ENCODE results near the gene CLEC18C.
"Not testable (repeated sequence)": the region's sequence is repeated elsewhere in the genome, so short reads cannot be mapped to it uniquely, and the experiment has no call there.

Gene CLEC18C

DNA sequence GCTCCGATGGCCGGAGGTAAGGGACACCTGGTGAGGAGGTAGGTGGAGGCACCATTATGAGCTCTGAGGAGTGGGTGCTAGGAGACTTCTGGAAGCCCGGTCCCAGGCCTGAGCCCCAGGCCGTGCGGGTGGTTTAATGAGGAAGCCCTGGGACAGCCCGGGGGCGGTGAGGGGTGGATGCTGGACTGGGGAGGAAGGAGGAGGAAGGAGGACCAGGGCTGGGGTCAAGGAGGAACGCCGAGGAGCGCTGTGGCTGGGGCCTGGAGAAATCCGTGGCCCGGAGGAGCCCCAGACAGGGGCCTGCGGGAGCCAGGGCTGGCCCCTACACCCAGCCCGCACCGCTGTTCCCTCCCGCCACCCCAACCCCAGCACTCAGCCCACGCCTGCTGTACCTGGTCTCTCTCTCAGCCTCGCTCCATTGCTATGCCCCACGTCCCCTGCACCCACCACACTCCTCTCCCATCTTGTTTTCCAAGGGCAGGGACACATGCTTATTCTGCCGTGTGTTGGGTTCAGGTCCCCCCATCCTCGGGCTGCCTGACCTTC lies 873 bp downstream of the CLEC18C start:
- H3K9ac ChIP-seq (ENCODE audit: low read depth, low read length); H3K9me3 ChIP-seq (ENCODE audit: control insufficient read depth, insufficient read depth, low read length): not testable (repeated sequence)

DNA sequence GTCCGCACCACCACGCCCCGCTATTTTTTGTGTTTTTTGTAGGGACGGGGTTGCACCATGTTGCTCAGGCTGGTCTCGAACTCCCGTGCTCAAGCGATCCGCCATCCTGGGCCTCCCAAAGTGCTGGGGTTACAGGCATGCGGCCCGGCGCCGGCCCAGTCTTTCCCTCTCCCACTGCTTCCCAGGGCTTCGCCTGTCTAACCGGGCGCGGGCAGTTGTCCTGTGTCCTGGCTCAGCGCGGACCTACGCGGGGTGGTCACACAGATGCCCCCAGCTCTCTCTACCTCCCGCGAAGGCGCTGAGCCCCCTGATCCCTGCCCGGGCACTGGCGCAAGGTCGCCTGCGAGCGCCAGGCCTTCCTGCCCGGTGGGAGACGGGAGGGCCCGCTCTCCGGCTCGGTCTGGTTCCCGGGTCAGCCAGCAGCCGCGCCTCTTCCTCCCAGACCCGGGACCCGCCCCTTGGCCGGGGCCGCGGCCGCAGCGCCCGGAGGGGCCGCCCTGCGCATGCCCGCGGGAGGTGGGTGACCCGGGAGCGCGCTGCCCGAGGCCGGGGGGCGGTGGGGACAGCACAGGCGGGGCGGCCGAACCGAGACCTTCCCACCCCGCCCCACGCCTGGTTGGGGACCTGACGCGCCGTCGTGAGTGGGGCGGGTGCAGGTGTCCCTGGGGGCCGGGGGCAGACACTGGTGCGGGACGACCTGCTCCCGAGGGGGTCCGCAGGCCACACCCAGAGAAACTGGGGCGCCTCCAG lies 14.4 kb downstream of the CLEC18C start:
- H3K4me1 ChIP-seq (ENCODE audit: insufficient read depth, low read length); H3K36me3 ChIP-seq (ENCODE audit: insufficient read depth, low read length); H3K9me3 ChIP-seq (ENCODE audit: control insufficient read depth, insufficient read depth, low read length): not testable (repeated sequence)
- H3K9ac ChIP-seq (ENCODE audit: low read depth, low read length), result peak overlapping the region; percentile 36; the same call in 1 of the 2 replicates

More for the DNA sequence above, 873 bp downstream of the CLEC18C start:
- not testable (repeated sequence) for H3K4me1 ChIP-seq (ENCODE audit: insufficient read depth, low read length); H3K36me3 ChIP-seq (ENCODE audit: insufficient read depth, low read length)

DNA sequence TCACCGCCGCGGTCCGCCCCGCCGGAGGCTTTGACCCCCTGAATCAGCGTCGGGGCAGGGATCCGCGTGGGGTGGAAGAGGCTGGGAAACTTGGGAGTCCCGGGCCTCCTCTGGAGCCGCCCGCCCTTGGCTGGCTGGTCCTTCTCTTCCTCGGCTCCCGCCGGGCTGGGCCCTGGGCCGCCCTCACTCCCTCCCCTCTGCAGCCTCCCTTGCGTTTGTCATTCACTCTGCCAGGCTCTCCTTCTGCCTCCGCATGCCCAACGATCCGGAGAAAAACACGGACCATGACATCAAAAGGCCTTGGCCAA lies 15.0 kb downstream of the CLEC18C start:
- H3K4me1 ChIP-seq (ENCODE audit: insufficient read depth, low read length); H3K9me3 ChIP-seq (ENCODE audit: control insufficient read depth, insufficient read depth, low read length); H3K36me3 ChIP-seq (ENCODE audit: insufficient read depth, low read length): not testable (repeated sequence)
- peak overlapping the region; percentile 36; the same call in 1 of the 2 replicates for H3K9ac ChIP-seq (ENCODE audit: low read depth, low read length)

DNA sequence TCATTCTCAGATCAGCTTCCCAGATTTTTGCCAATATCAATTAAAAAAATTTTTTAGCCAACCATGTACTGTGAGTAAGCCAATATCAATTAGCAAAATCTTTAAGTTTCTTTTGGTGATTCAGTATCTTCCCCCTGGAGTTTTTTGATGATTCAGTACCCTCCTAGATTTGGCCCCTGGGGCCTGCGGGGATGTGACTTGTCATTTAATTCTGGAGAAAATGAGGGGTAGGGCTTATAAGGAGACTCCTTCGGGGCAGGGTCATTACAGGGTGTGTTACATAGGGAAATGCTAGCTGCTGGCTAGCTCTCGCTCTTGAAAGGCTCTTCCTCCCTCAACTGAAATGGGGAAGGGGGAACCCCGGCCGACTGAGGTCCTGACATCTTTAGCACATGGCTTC lies 17.0 kb downstream of the CLEC18C start:
- not testable (repeated sequence) for H3K9me3 ChIP-seq (ENCODE audit: control insufficient read depth, insufficient read depth, low read length); H3K36me3 ChIP-seq (ENCODE audit: insufficient read depth, low read length); H3K4me1 ChIP-seq (ENCODE audit: insufficient read depth, low read length)

DNA sequence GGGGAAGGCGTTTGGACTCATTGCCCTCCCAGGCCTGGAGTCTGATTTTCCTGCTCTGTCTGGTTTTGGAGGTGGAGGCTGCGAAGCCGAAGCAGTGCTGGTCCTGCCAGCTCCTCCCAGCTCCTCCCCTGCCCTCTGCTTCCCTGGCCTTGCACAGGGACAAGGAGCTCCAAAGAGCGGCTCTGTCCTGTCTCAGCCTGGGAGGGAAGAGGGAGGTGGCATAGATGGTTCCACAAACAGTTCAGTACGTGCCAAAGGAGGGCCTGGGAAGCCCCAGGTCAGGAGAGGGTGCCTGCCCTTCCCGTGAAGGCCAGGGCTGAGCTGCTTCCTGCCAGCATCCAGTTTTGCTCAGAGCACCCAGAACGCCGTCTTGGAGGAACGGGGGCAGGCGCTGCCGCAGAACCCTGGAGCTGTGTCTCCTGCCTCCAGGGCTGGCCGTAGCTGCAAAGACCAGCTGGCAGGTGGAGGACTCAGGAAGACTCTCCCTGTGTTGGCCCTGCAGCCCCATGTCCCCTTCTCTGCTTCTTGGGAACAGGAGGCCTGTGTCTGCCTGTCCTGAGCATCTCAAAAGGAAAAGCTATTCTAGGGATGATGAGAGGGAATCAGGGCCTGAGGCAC lies 23.2 kb downstream of the CLEC18C start:
- H3K9me3 ChIP-seq (ENCODE audit: control insufficient read depth, insufficient read depth, low read length); H3K36me3 ChIP-seq (ENCODE audit: insufficient read depth, low read length); H3K4me1 ChIP-seq (ENCODE audit: insufficient read depth, low read length); H3K9ac ChIP-seq (ENCODE audit: low read depth, low read length): not testable (repeated sequence)

More for the DNA sequence above, 17.0 kb downstream of the CLEC18C start:
- not testable (repeated sequence) for H3K9ac ChIP-seq (ENCODE audit: low read depth, low read length)

DNA sequence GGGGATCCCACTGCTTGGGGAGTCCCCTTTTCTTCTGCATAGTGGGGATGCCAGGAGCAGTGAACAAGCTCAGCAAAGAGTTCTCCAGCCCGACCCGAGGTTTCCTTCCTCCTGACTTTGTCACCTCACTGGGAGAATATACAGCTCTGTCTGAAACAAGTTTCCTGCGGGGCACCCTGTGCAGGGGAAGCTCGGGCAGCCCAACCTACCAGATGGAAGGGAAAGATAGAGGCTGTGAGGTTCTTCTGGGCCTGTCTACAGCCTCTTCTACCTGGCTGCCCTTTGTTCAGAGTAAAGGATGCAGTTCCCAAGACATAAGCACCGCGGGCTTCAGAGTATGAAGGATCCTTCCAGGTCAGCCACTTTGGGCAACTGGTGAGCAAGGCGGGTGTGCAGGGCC lies 24.0 kb downstream of the CLEC18C start:
- not testable (repeated sequence) for H3K36me3 ChIP-seq (ENCODE audit: insufficient read depth, low read length); H3K9me3 ChIP-seq (ENCODE audit: control insufficient read depth, insufficient read depth, low read length); H3K9ac ChIP-seq (ENCODE audit: low read depth, low read length); H3K4me1 ChIP-seq (ENCODE audit: insufficient read depth, low read length)

DNA sequence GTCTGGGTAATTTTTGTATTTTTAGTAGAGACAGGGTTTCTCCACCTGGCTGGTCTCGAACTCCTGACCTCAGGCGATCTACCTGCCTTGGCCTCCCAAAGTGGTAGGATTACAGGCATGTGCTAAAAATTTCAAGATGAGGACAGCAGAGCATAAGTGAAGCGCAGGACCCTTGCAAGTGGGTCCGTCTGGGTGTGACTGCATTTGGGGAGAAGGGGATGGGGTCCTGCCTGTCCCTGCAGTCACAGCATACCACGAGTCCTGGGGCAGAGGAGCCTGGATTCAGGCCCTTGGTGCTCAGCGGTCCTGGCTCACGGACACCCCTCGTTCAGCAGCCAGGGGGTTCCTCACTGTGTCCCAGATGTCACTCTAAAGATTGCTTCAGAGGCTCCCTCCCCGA lies 24.6 kb downstream of the CLEC18C start:
- H3K9me3 ChIP-seq (ENCODE audit: control insufficient read depth, insufficient read depth, low read length); H3K4me1 ChIP-seq (ENCODE audit: insufficient read depth, low read length); H3K9ac ChIP-seq (ENCODE audit: low read depth, low read length); H3K36me3 ChIP-seq (ENCODE audit: insufficient read depth, low read length): not testable (repeated sequence)

DNA sequence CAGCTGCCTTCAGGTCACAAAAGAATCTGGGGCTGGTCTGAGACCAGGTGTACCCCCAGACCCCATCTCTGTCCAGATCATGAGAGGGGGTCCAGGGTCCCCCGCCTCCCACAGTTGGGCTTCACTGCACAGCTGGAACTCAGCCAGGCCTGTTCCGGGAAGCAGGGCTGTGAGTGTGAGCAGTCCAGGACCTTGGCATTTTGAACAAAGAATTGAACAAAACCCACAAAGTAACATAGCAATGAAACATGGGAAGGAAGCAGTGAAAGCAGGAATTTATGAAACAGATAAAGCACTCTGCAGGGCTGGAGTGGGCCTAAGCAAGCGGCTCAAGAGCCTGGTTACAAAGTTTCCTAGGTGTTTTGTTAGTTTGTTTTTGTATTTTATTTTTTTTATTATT lies 25.1 kb downstream of the CLEC18C start:
- H3K9ac ChIP-seq (ENCODE audit: low read depth, low read length); H3K4me1 ChIP-seq (ENCODE audit: insufficient read depth, low read length); H3K9me3 ChIP-seq (ENCODE audit: control insufficient read depth, insufficient read depth, low read length); H3K36me3 ChIP-seq (ENCODE audit: insufficient read depth, low read length): not testable (repeated sequence)

DNA sequence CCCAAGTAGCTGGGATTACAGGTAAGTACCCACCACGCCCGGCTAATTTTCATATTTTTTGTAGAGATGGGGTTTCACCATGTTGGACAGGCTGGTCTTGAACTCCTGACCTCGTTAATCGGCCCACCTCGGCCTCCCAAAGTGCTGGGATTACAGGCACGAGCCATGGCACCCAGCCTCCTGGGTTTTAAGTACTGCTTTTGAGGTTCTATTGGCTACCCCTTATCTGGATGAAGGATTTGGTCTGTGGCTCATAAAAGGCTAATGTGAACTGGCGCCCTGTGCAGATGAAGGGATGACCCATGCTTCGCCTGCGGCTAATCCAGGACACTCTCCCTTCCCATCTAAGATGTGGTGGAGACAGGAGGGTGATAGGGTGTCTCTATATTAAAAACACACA lies 25.6 kb downstream of the CLEC18C start:
- not testable (repeated sequence) for H3K9ac ChIP-seq (ENCODE audit: low read depth, low read length); H3K9me3 ChIP-seq (ENCODE audit: control insufficient read depth, insufficient read depth, low read length); H3K4me1 ChIP-seq (ENCODE audit: insufficient read depth, low read length); H3K36me3 ChIP-seq (ENCODE audit: insufficient read depth, low read length)

DNA sequence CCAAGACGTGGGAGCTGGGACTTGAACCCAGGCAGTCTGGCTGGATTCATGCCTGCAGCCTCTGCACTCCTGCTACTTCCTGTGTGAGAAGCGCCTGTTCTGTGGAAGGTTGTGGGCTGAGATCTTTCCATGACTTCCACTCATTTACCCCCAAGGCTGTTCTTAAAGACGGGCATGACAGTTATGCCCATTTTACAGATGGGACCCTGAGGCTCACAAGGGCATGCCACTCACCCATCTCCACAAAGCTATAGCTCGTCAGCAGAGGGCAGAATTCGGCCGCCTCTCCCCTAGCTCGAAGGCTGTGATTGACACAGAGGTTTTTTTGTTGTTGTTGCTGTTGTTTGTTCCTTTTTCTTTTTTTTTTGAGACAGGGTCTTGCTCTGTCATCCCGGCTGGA lies 26.5 kb downstream of the CLEC18C start:
- H3K4me1 ChIP-seq (ENCODE audit: insufficient read depth, low read length); H3K9ac ChIP-seq (ENCODE audit: low read depth, low read length); H3K9me3 ChIP-seq (ENCODE audit: control insufficient read depth, insufficient read depth, low read length); H3K36me3 ChIP-seq (ENCODE audit: insufficient read depth, low read length): not testable (repeated sequence)

DNA sequence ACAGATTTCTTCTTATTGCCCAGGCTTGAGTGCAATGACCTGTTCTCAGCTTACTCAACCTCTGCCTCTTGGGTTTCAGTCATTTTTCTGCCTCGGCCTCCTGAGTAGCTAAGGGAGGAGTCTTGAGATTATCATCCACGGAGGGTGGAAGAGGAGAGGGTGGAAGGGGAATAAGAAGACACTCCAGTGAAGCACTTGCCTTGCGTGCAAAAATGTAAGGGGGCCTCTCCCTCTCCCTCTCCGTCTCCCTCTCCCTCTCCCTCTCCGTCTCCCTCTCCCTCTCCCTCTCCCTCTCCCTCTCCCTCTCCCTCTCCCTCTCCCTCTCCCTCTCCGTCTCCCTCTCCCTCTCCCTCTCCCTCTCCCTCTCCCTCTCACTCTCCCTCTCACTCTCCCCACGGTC lies 29.9 kb downstream of the CLEC18C start:
- not testable (repeated sequence) for H3K9ac ChIP-seq (ENCODE audit: low read depth, low read length); H3K36me3 ChIP-seq (ENCODE audit: insufficient read depth, low read length); H3K4me1 ChIP-seq (ENCODE audit: insufficient read depth, low read length); H3K9me3 ChIP-seq (ENCODE audit: control insufficient read depth, insufficient read depth, low read length)

DNA sequence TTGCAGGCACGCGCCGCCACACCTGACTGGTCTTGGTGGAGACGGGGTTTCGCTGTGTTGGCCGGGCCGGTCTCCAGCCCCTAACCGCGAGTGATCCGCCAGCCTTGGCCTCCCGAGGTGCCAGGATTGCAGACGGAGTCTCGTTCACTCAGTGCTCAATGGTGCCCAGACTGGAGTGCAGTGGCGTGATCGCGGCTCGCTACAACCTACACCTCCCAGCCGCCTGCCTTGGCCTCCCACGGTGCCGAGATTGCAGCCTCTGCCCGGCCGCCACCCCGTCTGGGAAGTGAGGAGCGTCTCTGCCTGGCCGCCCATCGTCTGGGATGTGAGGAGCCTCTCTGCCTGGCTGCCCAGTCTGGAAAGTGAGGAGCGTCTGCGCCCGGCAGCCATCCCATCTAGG lies 30.4 kb downstream of the CLEC18C start:
- H3K9ac ChIP-seq (ENCODE audit: low read depth, low read length); H3K4me1 ChIP-seq (ENCODE audit: insufficient read depth, low read length); H3K9me3 ChIP-seq (ENCODE audit: control insufficient read depth, insufficient read depth, low read length); H3K36me3 ChIP-seq (ENCODE audit: insufficient read depth, low read length): not testable (repeated sequence)

DNA sequence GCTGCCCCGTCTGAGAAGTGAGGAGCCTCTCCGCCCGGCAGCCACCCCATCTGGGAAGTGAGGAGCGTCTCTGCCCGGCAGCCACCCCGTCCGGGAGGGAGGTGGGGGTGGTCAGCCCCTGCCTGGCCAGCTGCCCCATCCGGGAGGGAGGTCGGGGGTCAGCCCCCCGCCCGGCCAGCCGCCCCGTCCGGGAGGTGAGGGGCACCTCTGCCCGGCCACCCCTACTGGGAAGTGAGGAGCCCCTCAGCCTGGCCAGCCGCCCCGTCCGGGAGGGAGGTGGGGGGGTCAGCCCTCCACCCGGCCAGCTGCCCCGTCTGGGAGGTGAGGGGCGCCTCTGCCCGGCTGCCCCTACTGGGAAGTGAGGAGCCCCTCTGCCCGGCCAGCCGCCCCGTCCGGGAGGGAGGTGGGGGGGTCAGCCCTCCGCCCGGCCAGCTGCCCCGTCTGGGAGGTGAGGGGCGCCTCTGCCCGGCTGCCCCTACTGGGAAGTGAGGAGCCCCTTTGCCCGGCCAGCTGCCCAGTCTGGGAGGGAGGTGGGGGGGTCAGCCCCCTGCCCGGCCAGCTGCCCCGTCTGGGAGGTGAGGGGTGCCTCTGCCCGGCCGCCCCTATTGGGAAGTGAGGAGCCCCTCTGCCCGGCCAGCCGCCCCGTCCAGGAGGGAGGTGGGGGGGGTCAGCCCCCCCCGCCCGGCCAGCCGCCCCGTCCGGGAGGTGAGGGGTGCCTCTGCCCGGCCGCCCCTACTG lies 31.2 kb downstream of the CLEC18C start:
- H3K36me3 ChIP-seq (ENCODE audit: insufficient read depth, low read length); H3K9me3 ChIP-seq (ENCODE audit: control insufficient read depth, insufficient read depth, low read length); H3K4me1 ChIP-seq (ENCODE audit: insufficient read depth, low read length); H3K9ac ChIP-seq (ENCODE audit: low read depth, low read length): not testable (repeated sequence)

DNA sequence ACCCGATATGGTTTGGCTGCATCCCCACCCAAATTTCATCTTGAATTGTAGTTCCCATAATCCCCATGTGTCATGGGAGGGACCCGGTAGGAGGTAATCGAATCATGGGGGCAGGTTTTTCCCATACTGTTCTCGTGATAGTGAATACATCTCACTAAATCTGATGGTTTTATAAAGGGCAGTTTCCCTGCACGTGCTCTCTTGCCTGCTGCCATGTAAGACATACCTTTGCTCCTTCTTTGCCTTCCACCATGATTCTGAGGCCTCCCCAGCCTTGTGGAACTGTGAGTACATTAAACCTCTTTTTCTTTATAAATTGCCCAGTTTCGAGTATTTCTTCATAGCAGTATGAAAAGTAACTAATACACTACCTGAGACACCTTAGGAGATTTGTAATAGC lies 32.8 kb downstream of the CLEC18C start:
- not testable (repeated sequence) for H3K9ac ChIP-seq (ENCODE audit: low read depth, low read length); H3K9me3 ChIP-seq (ENCODE audit: control insufficient read depth, insufficient read depth, low read length); H3K4me1 ChIP-seq (ENCODE audit: insufficient read depth, low read length); H3K36me3 ChIP-seq (ENCODE audit: insufficient read depth, low read length)

DNA sequence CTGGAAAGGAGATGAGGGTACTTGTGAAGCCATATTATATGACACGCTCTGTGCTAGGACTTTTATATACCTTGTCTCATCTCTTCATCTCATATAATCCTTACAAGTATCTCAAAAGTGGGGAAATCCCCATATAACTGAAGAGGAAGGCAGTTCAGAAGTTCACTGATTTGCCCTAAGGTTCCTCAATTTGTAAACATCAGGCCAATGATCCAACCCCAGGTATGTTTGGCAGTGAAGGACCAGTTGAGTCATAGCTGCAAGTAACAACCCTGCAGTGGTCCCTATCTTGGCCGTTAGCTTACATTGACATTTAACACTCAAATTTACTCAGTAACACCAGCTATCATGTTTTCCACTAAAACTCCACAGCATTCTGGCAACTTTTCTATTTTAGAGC lies 45.0 kb downstream of the CLEC18C start:
- not testable (repeated sequence) for H3K9me3 ChIP-seq (ENCODE audit: control insufficient read depth, insufficient read depth, low read length); H3K4me1 ChIP-seq (ENCODE audit: insufficient read depth, low read length); H3K36me3 ChIP-seq (ENCODE audit: insufficient read depth, low read length); H3K9ac ChIP-seq (ENCODE audit: low read depth, low read length)
